ENCODE results near the gene NEK5. TPM values are rescaled to one million over a fixed set of nuclear protein-coding genes. Genes with fewer than 3 reads are reported as not detected.

The NEK5 gene
- total and polyA plus RNA-seq, 2 experiments from 2014 or later = 0.73 to 1.3 TPM

DNA sequence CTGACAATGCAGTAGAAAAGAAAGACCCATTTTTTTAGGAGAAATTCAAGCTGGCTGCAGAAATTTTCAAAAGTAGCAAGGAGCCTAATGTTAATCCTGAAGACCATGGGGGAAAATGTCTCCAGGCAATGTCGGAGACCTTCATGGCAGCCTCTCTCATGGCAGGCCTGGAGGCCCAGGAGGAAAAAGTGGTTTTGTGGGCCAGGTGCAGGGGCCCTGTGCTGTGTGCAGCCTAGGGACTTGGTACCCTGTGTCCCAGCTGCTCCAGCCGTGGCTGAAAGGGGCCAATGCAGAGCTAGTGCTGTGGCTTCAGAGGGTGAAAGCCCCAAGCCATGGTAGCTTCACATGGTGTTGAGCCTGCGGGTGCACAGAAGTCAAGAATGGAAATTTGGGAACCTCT is 112.6 kb downstream of the NEK5 start:
- Histone ChIP-seq H3K27ac (ENCODE audit: low read depth) (no peak overlapping the region), H3K79me2 (replicated peaks; ENCODE audit: insufficient read depth) (peaks cover 63% of the 10 kb centered on the region), H3K36me3 (ENCODE audit: insufficient read depth) (peaks cover 17% of the 10 kb centered on the region; the same call in 1 of the 2 replicates), H3K4me1 (ENCODE audit: insufficient read depth) (0 out of 2 replicates have a peak, but pooled peaks cover 10% of the 10 kb centered on the region), H3F3A (replicated peaks; ENCODE audit: low read depth) (no peaks in the 10 kb centered on the region), H3K4me2 (no peak overlapping the region), H4K20me1 (replicated peaks; ENCODE audit: insufficient read depth) (peaks cover 15% of the 10 kb centered on the region), H3K4me3 (no peak overlapping the region), H2AFZ (no peak overlapping the region), H3K9me2 (ENCODE audit: insufficient read depth) (no peaks in the 10 kb centered on the region), H3K27me3 (ENCODE audit: insufficient read depth) (no peaks in the 10 kb centered on the region)
- Mint-ChIP-seq H3K27me3 (ENCODE audit: insufficient read depth, low read depth, poor library complexity) (peaks cover 4% of the 10 kb centered on the region), H3K27ac (no peak overlapping the region), H3K9me3 (peaks cover 7% of the 10 kb centered on the region), H3K4me1 (no peaks in the 10 kb centered on the region; the same call in 1 of the 3 replicates), H3K4me3 (no peak overlapping the region), H3K36me3 (ENCODE audit: low read depth) (peaks cover 61% of the 10 kb centered on the region)
- TF ChIP-seq ETS1 (IDR thresholded peaks at IDR 0.05) (no peak), NANOG (IDR thresholded peaks at IDR 0.05; ENCODE audit: borderline replicate concordance) (no peak), EZH2phosphoT487 (IDR thresholded peaks at IDR 0.05; ENCODE audit: unreplicated experiment) (no peak), POLR2AphosphoS5 (IDR thresholded peaks at IDR 0.05; ENCODE audit: low read depth) (no peak), CTCF (conservative IDR thresholded peaks at IDR 0.05; ENCODE audit: low read depth in 2 of 2) (no peak), STAT1 (IDR thresholded peaks at IDR 0.05; ENCODE audit: unreplicated experiment) (no peak), ZNF114 (CRISPR knock-in tag; IDR thresholded peaks at IDR 0.05) (no peak), CREB1 (CRISPR knock-in tag; IDR thresholded peaks at IDR 0.05; ENCODE audit: low read depth) (no peak), JUNB (IDR thresholded peaks at IDR 0.05; ENCODE audit: unreplicated experiment) (no peak), ZNF331 (CRISPR knock-in tag; IDR thresholded peaks at IDR 0.05; ENCODE audit: low read depth) (no peak), EZH2 (IDR thresholded peaks at IDR 0.05; ENCODE audit: low read depth, unreplicated experiment) (no peak)
- TF ChIP-seq, protein P1, sequence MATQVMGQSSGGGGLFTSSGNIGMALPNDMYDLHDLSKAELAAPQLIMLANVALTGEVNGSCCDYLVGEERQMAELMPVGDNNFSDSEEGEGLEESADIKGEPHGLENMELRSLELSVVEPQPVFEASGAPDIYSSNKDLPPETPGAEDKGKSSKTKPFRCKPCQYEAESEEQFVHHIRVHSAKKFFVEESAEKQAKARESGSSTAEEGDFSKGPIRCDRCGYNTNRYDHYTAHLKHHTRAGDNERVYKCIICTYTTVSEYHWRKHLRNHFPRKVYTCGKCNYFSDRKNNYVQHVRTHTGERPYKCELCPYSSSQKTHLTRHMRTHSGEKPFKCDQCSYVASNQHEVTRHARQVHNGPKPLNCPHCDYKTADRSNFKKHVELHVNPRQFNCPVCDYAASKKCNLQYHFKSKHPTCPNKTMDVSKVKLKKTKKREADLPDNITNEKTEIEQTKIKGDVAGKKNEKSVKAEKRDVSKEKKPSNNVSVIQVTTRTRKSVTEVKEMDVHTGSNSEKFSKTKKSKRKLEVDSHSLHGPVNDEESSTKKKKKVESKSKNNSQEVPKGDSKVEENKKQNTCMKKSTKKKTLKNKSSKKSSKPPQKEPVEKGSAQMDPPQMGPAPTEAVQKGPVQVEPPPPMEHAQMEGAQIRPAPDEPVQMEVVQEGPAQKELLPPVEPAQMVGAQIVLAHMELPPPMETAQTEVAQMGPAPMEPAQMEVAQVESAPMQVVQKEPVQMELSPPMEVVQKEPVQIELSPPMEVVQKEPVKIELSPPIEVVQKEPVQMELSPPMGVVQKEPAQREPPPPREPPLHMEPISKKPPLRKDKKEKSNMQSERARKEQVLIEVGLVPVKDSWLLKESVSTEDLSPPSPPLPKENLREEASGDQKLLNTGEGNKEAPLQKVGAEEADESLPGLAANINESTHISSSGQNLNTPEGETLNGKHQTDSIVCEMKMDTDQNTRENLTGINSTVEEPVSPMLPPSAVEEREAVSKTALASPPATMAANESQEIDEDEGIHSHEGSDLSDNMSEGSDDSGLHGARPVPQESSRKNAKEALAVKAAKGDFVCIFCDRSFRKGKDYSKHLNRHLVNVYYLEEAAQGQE (IDR thresholded peaks at IDR 0.05; ENCODE audit: unreplicated experiment) = no peak
- TF ChIP-seq, protein P2, sequence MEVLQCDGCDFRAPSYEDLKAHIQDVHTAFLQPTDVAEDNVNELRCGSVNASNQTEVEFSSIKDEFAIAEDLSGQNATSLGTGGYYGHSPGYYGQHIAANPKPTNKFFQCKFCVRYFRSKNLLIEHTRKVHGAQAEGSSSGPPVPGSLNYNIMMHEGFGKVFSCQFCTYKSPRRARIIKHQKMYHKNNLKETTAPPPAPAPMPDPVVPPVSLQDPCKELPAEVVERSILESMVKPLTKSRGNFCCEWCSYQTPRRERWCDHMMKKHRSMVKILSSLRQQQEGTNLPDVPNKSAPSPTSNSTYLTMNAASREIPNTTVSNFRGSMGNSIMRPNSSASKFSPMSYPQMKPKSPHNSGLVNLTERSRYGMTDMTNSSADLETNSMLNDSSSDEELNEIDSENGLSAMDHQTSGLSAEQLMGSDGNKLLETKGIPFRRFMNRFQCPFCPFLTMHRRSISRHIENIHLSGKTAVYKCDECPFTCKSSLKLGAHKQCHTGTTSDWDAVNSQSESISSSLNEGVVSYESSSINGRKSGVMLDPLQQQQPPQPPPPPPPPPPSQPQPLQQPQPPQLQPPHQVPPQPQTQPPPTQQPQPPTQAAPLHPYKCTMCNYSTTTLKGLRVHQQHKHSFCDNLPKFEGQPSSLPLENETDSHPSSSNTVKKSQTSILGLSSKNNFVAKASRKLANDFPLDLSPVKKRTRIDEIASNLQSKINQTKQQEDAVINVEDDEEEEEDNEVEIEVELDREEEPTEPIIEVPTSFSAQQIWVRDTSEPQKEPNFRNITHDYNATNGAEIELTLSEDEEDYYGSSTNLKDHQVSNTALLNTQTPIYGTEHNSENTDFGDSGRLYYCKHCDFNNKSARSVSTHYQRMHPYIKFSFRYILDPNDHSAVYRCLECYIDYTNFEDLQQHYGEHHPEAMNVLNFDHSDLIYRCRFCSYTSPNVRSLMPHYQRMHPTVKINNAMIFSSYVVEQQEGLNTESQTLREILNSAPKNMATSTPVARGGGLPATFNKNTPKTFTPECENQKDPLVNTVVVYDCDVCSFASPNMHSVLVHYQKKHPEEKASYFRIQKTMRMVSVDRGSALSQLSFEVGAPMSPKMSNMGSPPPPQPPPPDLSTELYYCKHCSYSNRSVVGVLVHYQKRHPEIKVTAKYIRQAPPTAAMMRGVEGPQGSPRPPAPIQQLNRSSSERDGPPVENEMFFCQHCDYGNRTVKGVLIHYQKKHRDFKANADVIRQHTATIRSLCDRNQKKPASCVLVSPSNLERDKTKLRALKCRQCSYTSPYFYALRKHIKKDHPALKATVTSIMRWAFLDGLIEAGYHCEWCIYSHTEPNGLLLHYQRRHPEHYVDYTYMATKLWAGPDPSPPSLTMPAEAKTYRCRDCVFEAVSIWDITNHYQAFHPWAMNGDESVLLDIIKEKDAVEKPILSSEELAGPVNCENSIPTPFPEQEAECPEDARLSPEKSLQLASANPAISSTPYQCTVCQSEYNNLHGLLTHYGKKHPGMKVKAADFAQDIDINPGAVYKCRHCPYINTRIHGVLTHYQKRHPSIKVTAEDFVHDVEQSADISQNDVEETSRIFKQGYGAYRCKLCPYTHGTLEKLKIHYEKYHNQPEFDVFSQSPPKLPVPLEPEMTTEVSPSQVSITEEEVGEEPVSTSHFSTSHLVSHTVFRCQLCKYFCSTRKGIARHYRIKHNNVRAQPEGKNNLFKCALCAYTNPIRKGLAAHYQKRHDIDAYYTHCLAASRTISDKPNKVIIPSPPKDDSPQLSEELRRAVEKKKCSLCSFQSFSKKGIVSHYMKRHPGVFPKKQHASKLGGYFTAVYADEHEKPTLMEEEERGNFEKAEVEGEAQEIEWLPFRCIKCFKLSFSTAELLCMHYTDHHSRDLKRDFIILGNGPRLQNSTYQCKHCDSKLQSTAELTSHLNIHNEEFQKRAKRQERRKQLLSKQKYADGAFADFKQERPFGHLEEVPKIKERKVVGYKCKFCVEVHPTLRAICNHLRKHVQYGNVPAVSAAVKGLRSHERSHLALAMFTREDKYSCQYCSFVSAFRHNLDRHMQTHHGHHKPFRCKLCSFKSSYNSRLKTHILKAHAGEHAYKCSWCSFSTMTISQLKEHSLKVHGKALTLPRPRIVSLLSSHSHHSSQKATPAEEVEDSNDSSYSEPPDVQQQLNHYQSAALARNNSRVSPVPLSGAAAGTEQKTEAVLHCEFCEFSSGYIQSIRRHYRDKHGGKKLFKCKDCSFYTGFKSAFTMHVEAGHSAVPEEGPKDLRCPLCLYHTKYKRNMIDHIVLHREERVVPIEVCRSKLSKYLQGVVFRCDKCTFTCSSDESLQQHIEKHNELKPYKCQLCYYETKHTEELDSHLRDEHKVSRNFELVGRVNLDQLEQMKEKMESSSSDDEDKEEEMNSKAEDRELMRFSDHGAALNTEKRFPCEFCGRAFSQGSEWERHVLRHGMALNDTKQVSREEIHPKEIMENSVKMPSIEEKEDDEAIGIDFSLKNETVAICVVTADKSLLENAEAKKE (CRISPR knock-in tag; IDR thresholded peaks at IDR 0.05) = no peak
- DNase-seq (ENCODE audit: low spot score) (no peak), ATAC-seq (no peak)

Data from GM23338 (cell line).